ENCODE measurements around the gene MXRA5.

- no peak for TF ChIP-seq CTCF (IDR thresholded peaks at IDR 0.05 in 8 of 11, conservative IDR thresholded peaks at IDR 0.05 in 3 of 11)
- no peak for TF ChIP-seq POLR2AphosphoS5 (IDR thresholded peaks at IDR 0.05)
Measured at GRCh38 chrX:3340016-3340415, 6.4 kb downstream of the MXRA5 start.

All from spleen (tissue), 7 donors.